Liver (tissue), 3 donors: ENCODE results near the gene SURF2.

Experiments
- FOXA1 ChIP-seq: IDR thresholded peaks from 2 replicates; pipeline ENCODE4 v1.6.1; 2016; ENCODE audit warnings: antibody characterized with exemption
- GABPA ChIP-seq, 2 donors: IDR thresholded peaks in 1 of 2; conservative IDR thresholded peaks in 1 of 2; 2 replicates each; pipeline ENCODE4 v1.6.1; 2016; ENCODE audit warnings: antibody characterized with exemption in 2 of 2, mild to moderate bottlenecking in 1 of 2, moderate library complexity in 1 of 2
- HNF4G ChIP-seq: IDR thresholded peaks from 2 replicates; pipeline ENCODE4 v1.6.1; 2016; ENCODE audit warnings: antibody characterized with exemption
- JUND ChIP-seq, 2 donors: IDR thresholded peaks; 2 replicates each; pipeline ENCODE4 v1.6.1; 2016; ENCODE audit warnings: antibody characterized with exemption in 2 of 2
- REST ChIP-seq: IDR thresholded peaks from 2 replicates; pipeline ENCODE4 v1.6.1; 2016; ENCODE audit warnings: antibody characterized with exemption, mild to moderate bottlenecking
- TAF1 ChIP-seq: conservative IDR thresholded peaks from 2 replicates; pipeline ENCODE4 v1.6.1; 2016; ENCODE audit warnings: antibody characterized with exemption, mild to moderate bottlenecking
- YY1 ChIP-seq: IDR thresholded peaks from 2 replicates; pipeline ENCODE4 v1.6.1; 2016; ENCODE audit warnings: antibody characterized with exemption, mild to moderate bottlenecking
- TF ChIP-seq, protein P1 (sequence below): IDR thresholded peaks from 2 replicates; pipeline ENCODE4 v1.6.1; 2016; ENCODE audit warnings: antibody characterized with exemption
- TF ChIP-seq, protein P2 (sequence below): fragments of 150-350 bp; IDR thresholded peaks from 2 replicates; pipeline ENCODE4 v1.5.1; 2017; ENCODE audit warnings: improper control_type of control experiment, low read depth, low read length; ENCODE audit not compliant: missing input control
- TF ChIP-seq, protein P3 (sequence below): IDR thresholded peaks from 2 replicates; pipeline ENCODE4 v1.6.1; 2016; ENCODE audit warnings: antibody characterized with exemption
- donor health status: healthy.
- donor health status: healthy.

DNA sequence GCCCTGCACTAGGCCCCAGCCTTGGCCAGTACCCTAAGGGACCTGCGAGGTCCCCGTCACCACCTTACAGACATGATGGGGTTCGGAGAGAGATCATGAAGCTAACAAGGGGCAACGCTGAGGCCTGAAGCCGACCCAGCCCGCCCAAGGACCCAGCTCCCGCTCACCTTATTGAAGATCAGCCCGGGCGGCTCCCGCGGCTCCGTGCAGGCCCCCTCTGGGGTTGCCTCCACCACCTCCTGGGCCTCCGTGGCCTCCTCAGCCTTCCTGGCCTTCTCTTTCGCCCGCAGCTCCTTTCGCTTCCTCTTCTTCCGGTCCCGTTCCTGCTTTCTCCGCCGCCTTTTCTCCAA is 24.0 kb upstream of the SURF2 start:
- TF ChIP-seq GABPA (IDR thresholded peaks at IDR 0.05 in 1 of 2, conservative IDR thresholded peaks at IDR 0.05 in 1 of 2) (no peak), REST (no peak), YY1 (no peak), FOXA1 (no peak), TAF1 (no peak), JUND (IDR thresholded peaks at IDR 0.05) (no peak), HNF4G (no peak)
- TF ChIP-seq, protein P1, sequence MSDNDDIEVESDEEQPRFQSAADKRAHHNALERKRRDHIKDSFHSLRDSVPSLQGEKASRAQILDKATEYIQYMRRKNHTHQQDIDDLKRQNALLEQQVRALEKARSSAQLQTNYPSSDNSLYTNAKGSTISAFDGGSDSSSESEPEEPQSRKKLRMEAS, result no peak
- TF ChIP-seq, protein P2, sequence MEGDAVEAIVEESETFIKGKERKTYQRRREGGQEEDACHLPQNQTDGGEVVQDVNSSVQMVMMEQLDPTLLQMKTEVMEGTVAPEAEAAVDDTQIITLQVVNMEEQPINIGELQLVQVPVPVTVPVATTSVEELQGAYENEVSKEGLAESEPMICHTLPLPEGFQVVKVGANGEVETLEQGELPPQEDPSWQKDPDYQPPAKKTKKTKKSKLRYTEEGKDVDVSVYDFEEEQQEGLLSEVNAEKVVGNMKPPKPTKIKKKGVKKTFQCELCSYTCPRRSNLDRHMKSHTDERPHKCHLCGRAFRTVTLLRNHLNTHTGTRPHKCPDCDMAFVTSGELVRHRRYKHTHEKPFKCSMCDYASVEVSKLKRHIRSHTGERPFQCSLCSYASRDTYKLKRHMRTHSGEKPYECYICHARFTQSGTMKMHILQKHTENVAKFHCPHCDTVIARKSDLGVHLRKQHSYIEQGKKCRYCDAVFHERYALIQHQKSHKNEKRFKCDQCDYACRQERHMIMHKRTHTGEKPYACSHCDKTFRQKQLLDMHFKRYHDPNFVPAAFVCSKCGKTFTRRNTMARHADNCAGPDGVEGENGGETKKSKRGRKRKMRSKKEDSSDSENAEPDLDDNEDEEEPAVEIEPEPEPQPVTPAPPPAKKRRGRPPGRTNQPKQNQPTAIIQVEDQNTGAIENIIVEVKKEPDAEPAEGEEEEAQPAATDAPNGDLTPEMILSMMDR, result no peak
- TF ChIP-seq, protein P3, sequence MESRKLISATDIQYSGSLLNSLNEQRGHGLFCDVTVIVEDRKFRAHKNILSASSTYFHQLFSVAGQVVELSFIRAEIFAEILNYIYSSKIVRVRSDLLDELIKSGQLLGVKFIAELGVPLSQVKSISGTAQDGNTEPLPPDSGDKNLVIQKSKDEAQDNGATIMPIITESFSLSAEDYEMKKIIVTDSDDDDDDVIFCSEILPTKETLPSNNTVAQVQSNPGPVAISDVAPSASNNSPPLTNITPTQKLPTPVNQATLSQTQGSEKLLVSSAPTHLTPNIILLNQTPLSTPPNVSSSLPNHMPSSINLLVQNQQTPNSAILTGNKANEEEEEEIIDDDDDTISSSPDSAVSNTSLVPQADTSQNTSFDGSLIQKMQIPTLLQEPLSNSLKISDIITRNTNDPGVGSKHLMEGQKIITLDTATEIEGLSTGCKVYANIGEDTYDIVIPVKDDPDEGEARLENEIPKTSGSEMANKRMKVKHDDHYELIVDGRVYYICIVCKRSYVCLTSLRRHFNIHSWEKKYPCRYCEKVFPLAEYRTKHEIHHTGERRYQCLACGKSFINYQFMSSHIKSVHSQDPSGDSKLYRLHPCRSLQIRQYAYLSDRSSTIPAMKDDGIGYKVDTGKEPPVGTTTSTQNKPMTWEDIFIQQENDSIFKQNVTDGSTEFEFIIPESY, result no peak
